HG03139 (cell line): ENCODE data around the gene MYBPC2.
"Not testable (repeated sequence)": the region's sequence is repeated elsewhere in the genome, so short reads cannot be mapped to it uniquely, and the experiment has no call there.

Source experiments
- ATAC-seq: cut with Tn5 transposase; IDR thresholded peaks from one replicate; pipeline ENCODE4 v1.9.1; 2021; ENCODE audit not compliant: unreplicated experiment

Gene MYBPC2

GRCh38 chr19:50427318-50427925 is 5.3 kb upstream of the MYBPC2 start:
- no peak for ATAC-seq

- no peak for ATAC-seq
Measured at GRCh38 chr19:50427997-50428425, 4.7 kb upstream of the MYBPC2 start.

DNA sequence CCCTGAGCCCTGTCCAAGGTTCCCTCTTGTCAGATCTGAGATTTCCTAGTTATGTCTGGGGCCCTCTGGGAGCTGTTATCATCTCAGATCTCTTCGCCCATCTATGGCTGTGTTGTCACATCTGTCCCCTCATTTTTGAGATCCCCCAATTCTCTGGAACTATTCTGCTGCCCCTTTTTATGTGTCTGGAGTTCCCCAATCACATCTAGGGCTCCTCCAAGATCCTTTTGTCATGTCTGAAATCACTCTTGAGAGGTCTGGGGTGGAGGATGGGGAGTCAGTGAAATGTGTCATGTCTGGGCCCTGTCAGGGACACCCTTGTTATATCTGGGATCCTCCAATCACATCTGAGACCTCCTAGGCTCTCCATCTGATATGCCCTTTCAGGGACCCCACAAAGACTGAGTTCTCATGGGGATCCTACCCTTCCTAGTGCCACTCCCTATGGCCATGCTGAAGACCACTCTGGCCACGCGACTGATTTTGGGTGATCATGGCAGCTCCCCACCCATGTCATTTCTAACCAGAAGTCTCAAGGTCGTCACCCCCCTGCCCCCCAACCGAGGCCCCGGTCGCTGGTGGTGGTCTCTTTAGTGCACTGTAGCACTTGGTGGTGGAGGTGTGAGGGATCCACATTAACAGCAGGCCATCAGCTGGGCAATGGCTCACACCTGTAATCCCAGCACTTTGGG is 3.8 kb upstream of the MYBPC2 start:
- no peak for ATAC-seq

- no peak for ATAC-seq
Measured at GRCh38 chr19:50430888-50431342, 1.8 kb upstream of the MYBPC2 start.

DNA sequence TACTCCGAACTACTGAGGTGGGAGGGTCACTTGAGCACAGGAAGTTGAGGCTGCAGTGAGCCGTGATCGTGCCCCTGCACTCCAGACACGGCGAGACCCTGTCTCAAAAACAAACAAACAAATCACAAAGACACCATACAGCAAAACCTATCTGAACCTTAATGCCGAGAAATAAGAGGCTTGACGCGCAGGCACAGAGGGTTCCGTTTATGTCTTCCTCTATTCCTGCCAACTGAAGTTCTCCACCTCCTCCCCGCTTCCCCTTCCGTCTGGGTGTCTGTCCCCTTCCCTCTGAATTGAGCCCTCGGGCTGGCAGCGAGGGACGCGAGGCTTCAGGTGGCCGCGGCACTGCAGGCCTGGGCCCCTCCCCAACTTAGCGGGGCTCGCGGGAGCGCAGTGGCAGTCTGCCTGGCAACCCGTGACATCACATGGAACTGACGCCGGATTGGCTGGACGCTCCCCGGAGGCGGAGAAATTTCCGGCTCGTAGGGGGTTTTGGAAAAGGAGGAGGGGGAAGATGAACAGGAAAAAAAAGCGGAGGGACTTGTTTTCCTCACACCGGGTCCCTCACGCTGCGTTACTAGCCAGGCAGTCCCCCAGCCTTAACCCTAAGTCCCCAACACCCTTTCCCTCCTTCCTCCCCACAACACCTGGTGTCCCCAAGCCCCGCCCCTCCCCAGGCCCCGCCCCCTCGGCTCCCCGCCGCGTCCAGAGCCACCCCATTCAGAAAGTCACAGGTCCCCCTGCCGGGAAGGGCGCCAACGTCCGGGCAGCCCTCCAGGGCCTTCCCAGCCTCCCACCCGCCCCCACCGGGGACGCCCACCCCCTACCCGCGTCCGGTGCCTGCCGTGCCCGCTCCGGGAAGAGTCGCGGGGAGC is 1.1 kb upstream of the MYBPC2 start:
- ATAC-seq: peak; percentile 58

GRCh38 chr19:50433201-50434180 is 799 bp downstream of the MYBPC2 start:
- ATAC-seq: no peak

DNA sequence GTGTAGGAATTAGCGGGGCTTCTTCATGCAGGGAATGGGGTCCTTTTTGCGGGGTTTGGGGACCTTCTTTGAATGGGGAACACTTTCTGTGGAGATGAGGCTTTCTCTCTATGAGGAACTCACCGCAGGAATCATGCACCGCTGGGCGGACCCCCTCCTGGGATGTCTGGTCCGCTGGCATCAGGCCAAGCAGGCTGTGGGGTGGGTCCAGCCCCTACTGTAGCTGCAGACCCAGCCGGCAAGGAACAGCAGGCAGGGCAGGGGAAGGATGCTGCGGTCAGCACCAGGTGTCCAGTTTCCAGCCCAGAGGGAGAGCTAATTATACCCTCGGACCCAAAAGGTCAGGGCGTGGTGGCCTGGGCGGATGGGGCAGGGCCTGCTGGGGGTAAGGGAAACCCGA is 1.8 kb downstream of the MYBPC2 start:
- no peak for ATAC-seq

GRCh38 chr19:50435221-50435620 is 2.5 kb downstream of the MYBPC2 start:
- no peak for ATAC-seq

DNA sequence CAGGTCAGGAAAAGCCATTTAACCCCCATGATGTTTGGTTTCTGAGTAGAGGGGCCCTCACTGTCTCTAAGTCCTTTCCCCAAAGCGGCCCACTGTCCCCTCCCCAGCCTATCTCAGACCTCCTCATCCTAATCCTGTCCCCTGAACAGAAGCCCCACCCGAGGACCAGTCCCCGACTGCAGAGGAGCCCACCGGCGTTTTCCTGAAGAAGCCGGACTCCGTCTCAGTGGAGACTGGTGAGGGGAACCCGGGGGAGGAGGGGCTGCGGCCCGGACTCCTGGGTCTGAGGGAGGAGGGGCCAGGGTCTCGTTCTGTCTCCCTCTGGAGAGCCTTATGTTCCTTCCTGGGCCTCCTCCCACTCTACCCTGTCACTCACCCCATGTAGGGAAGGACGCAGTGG is 2.9 kb downstream of the MYBPC2 start:
- no peak for ATAC-seq

DNA sequence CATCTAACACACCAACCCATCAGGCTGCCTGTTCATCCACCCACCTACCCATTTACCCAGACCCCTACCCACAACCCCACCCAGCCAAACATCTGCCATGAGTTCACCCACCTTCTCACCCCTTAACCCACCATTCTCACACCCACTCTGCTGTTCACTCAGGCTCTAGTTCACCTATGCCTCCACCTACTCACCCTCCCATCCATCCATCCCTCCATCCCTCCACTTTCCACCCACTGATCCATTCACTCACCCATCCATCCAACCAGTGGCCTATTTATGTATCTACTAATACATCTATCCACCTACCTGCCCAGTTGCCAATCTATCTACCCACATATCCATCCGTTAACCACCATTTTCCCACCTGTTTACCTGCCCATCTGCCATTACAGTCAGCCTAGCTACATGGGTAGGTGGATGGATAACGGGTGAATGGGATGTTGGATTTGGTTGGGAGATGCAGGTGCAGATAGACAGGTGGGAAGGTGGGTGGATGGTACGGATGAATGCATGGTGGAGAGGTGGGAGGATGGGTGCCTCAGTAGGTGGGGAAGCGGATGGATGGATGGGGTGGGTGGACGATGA is 5.3 kb downstream of the MYBPC2 start:
- ATAC-seq: no peak

DNA sequence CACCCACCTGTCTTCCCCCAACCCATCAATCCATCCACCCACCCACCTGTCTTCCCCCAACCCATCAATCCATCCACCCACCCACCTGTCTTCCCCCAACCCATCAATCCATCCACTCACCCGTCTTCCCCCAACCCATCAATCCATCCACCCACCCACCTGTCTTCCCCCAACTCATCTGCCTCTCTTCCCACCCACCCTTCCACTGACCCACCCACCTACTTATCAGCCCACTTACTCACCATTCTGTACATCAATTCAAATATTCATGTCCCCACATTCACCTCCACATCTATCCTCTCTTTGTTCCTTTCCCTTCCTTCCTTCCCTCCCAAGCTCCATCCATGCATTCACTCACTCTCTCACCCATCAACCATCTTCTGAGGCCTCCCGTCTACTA is 6.4 kb downstream of the MYBPC2 start:
- not testable (repeated sequence) for ATAC-seq

- no peak for ATAC-seq
Measured at GRCh38 chr19:50444059-50444458, 11.4 kb downstream of the MYBPC2 start.

DNA sequence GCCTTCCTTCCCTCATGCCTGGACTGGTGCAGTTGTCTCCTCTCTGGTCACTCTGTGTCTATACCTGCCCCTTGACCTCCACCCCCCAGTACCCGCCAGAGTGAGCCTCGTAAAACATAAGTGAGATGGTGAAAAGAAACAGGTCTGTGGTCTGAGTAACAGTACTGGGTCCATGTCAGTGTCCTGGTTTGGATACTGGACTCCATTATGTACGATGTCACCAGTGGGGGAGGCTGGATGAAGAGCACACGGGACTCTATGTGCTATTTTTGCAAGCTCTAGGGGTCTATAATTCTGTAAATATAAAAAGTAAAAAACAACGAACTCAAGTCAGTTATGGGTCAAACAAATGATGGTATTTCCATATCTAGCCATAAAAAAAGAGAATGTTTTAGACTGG is 14.4 kb downstream of the MYBPC2 start:
- ATAC-seq: no peak

DNA sequence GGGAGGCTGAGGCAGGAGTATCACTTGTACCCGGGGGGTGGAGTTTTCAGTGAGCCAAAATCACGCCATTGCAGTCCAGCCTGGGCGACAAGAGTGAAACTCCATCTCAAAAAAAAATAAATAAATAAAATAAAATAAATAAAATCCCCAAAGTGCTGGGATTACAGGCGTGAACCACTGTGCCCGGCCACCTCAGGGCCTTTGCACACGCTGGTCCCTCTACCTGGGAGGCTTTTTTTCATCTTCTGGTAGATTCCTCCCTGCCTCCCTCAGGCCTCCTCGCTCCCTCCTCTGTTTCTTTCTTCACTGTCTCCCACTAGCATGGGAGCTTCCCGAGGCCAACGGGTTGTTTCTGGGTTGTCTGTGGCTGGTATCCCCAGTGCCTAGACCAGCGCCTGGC is 15.1 kb downstream of the MYBPC2 start:
- no peak for ATAC-seq

GRCh38 chr19:50449236-50449899 is 16.7 kb downstream of the MYBPC2 start:
- ATAC-seq: no peak

DNA sequence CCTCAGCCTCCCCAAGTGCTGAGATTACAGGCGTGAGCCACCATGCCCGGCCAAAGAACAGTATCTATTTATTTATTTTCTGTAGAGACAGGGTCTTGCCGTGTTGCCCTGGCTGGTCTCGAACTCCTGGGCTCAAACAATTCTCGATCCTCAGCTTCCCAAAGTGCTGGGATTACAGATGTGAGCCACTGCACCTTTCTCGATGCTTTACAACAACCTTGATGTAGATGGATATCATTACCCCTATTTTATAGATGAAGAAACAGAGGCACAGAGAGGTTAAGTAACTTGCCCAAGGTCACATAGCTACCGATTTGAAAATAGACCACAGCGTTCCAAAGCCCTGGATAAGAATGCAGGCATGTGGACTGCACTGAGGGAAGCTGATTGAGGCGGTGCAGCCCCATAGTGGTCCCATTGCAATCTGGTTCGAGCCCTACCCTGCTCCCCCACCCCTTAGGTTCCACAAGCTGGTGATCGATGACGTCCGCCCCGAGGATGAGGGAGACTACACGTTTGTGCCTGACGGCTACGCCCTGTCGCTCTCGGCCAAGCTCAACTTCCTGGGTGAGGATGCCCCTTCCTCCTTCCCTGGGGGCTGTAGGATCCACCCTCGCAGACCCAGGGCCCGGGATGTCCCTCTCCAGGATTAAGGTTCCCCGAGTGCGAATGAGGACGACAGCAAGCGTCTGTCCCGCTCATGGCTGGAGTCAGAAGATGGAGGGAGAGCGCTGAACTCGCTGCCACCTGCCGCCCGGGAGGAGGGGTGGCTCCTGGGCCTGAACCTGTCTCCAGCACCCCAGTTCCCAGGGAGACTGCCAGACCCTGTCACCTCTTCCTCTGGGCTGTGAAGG is 17.9 kb downstream of the MYBPC2 start:
- no peak for ATAC-seq

DNA sequence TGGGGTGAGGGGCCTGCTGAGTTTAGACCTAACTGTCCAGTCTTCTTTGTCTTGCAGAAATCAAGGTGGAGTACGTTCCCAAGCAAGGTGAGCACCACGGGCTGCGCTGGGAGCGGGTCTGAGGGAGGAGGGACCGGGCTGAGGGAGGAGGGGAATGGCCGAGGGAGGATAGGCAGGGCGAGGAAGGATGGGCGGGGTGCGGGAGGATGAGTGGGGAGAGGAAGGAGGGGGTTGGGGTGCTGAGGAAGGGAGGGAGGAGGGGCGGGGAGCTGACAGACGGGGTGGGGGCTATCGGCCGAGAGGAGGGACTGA is 18.5 kb downstream of the MYBPC2 start:
- no peak for ATAC-seq

DNA sequence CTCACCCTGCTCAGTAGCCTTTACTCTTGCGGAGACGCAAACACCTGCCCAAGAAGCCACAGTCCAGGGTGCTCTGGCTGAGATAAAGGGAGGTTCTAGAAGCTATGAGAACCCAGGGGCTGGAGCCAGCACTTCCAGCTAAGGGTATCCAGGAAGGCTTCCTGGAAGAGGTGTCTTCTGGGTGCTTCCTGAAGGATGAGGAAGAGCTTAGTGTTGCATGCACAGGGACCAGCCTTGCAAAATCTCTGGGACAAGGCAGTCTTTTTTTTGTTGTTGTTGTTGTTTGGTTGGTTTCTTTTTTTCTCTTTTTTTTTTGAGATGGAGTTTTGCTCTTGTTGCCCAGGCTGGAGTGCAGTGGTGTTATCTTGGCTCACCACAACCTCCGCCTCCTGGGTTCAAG is 20.6 kb downstream of the MYBPC2 start:
- ATAC-seq: no peak

DNA sequence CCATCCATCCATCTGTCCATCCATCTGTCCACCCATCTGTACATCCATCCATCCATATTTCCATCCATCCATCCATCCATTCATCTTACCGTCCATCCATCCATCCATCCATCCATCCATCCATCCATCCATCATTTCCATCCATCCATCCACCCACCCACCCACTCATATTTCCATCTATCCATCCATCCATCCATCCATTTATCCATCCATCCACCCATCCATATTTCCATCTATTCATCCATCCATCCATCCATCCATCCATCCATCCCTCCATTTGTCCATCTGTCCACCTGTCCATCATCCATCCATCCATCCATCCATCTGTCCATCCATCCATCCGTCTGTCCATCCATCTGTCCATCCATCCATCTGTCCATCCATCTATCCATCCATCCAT is 23.3 kb downstream of the MYBPC2 start:
- ATAC-seq: no peak
